Measurements from ENCODE around the gene CFAP251.
"Not testable (repeated sequence)": the region's sequence is repeated elsewhere in the genome, so short reads cannot be mapped to it uniquely, and the experiment has no call there.

CFAP251 gene

GRCh38 chr12:122028905-122029560 lies 110.6 kb downstream of the CFAP251 start:
- DNase-seq (ENCODE audit: low read depth in 2 of 2) = no peak

GRCh38 chr12:122029620-122030423 lies 111.4 kb downstream of the CFAP251 start:
- DNase-seq (ENCODE audit: low read depth in 2 of 2) = no peak

GRCh38 chr12:122030424-122031035 lies 112.1 kb downstream of the CFAP251 start:
- DNase-seq (ENCODE audit: low read depth in 2 of 2) = no peak

GRCh38 chr12:122031342-122032216 lies 113.2 kb downstream of the CFAP251 start:
- DNase-seq (ENCODE audit: low read depth in 2 of 2) = peak; percentile 46 to 63

GRCh38 chr12:122032580-122032979 lies 114.2 kb downstream of the CFAP251 start:
- no peak for DNase-seq (ENCODE audit: low read depth in 2 of 2)

GRCh38 chr12:122035292-122035691 lies 116.9 kb downstream of the CFAP251 start:
- DNase-seq (ENCODE audit: low read depth in 2 of 2) = no peak

GRCh38 chr12:122036153-122036552 lies 117.8 kb downstream of the CFAP251 start:
- DNase-seq (ENCODE audit: low read depth in 2 of 2) = no peak

- no peak for DNase-seq (ENCODE audit: low read depth in 2 of 2)
Observed at GRCh38 chr12:122040579-122041386, 122.4 kb downstream of the CFAP251 start.

- not testable (repeated sequence) for DNase-seq (ENCODE audit: low read depth in 2 of 2)
Observed at GRCh38 chr12:122041458-122041857, 123.1 kb downstream of the CFAP251 start.

GRCh38 chr12:122042910-122043309 lies 124.5 kb downstream of the CFAP251 start:
- DNase-seq (ENCODE audit: low read depth in 2 of 2) = no peak

- DNase-seq (ENCODE audit: low read depth in 2 of 2) = no peak
Observed at GRCh38 chr12:122043476-122043875, 125.1 kb downstream of the CFAP251 start.

- no peak for DNase-seq (ENCODE audit: low read depth in 2 of 2)
Observed at GRCh38 chr12:122045262-122045661, 126.9 kb downstream of the CFAP251 start.

- no peak for DNase-seq (ENCODE audit: low read depth in 2 of 2)
Observed at GRCh38 chr12:122046145-122046544, 127.8 kb downstream of the CFAP251 start.

- DNase-seq (ENCODE audit: low read depth in 2 of 2) = no peak
Observed at GRCh38 chr12:122048151-122048550, 129.8 kb downstream of the CFAP251 start.

- no peak for DNase-seq (ENCODE audit: low read depth in 2 of 2)
Observed at GRCh38 chr12:122049827-122050226, 131.4 kb downstream of the CFAP251 start.

GRCh38 chr12:122050706-122051105 lies 132.3 kb downstream of the CFAP251 start:
- no peak for DNase-seq (ENCODE audit: low read depth in 2 of 2)

- no peak for DNase-seq (ENCODE audit: low read depth in 2 of 2)
Observed at GRCh38 chr12:122051231-122051876, 133.0 kb downstream of the CFAP251 start.

- DNase-seq (ENCODE audit: low read depth in 2 of 2) = no peak
Observed at GRCh38 chr12:122052285-122052684, 133.9 kb downstream of the CFAP251 start.
